ENCODE measurements around the gene GNAT2. TPM values are rescaled to one million over a fixed set of nuclear protein-coding genes. Genes with fewer than 3 reads are reported as not detected.

GNAT2 gene
- total and polyA plus RNA-seq, 2 experiments from 2014 or later, result not detected

- Histone ChIP-seq H3K27ac (peak within 1 kb of the TSS; percentile 88), H3K4me1 (ENCODE audit: low read depth) (peaks cover 5% of the 10 kb centered on the region), H3K9me3 (ENCODE audit: low read depth) (no peaks in the 10 kb centered on the region), H3K4me3 (peak within 1 kb of the TSS; percentile 49), H3K36me3 (peaks cover 5% of the 10 kb centered on the region), H3K27me3 (peaks cover 16% of the 10 kb centered on the region)
- peak; percentile 91 to 94 for DNase-seq (ENCODE audit: low read depth in 1 of 2, low spot score in 1 of 2)
- peak; percentile 23 for TF ChIP-seq CTCF (IDR thresholded peaks at IDR 0.05; ENCODE audit: low read depth, low read length)
Observed at GRCh38 chr1:109655615-109656519, 36.5 kb upstream of the GNAT2 start, which contains the start of gene GSTM4. GSTM4 (plus strand) TSS chr1:109656099; CDS start chr1:109656390, 291 bp downstream.

GRCh38 chr1:109654519-109654918, 35.1 kb upstream of the GNAT2 start:
- Histone ChIP-seq H3K27me3 (peaks cover 22% of the 10 kb centered on the region), H3K9me3 (ENCODE audit: low read depth) (no peaks in the 10 kb centered on the region), H3K36me3 (no peaks in the 10 kb centered on the region)

GRCh38 chr1:109653306-109653705, 33.9 kb upstream of the GNAT2 start:
- Histone ChIP-seq H3K9me3 (ENCODE audit: low read depth) (no peaks in the 10 kb centered on the region), H3K27ac (no peak overlapping the region), H3K36me3 (no peaks in the 10 kb centered on the region), H3K4me1 (ENCODE audit: low read depth) (peaks cover 5% of the 10 kb centered on the region), H3K27me3 (peaks cover 22% of the 10 kb centered on the region), H3K4me3 (no peak overlapping the region)
- no peak for DNase-seq (ENCODE audit: low read depth in 1 of 2, low spot score in 1 of 2)
- no peak for TF ChIP-seq CTCF (IDR thresholded peaks at IDR 0.05; ENCODE audit: low read depth, low read length)

More at GRCh38 chr1:109654519-109654918, 35.1 kb upstream of the GNAT2 start:
- TF ChIP-seq CTCF (IDR thresholded peaks at IDR 0.05; ENCODE audit: low read depth, low read length), result no peak
- no peak overlapping the region for H3K4me3 ChIP-seq
- H3K4me1 ChIP-seq (ENCODE audit: low read depth), result peaks cover 5% of the 10 kb centered on the region
- H3K27ac ChIP-seq, result no peak overlapping the region
- DNase-seq (ENCODE audit: low read depth in 1 of 2, low spot score in 1 of 2), result no peak

GRCh38 chr1:109652402-109652801, 33.0 kb upstream of the GNAT2 start:
- H3K27me3 ChIP-seq, result peaks cover 22% of the 10 kb centered on the region
- no peak for TF ChIP-seq CTCF (IDR thresholded peaks at IDR 0.05; ENCODE audit: low read depth, low read length)
- DNase-seq (ENCODE audit: low read depth in 1 of 2, low spot score in 1 of 2), result no peak
- peaks cover 5% of the 10 kb centered on the region for H3K4me1 ChIP-seq (ENCODE audit: low read depth)
- H3K4me3 ChIP-seq, result no peak overlapping the region
- no peak overlapping the region for H3K27ac ChIP-seq
- H3K9me3 ChIP-seq (ENCODE audit: low read depth), result no peaks in the 10 kb centered on the region
- H3K36me3 ChIP-seq, result no peaks in the 10 kb centered on the region

GRCh38 chr1:109650609-109651008, 31.2 kb upstream of the GNAT2 start:
- H3K27me3 ChIP-seq, result peaks cover 22% of the 10 kb centered on the region
- TF ChIP-seq CTCF (IDR thresholded peaks at IDR 0.05; ENCODE audit: low read depth, low read length), result no peak
- no peak for DNase-seq (ENCODE audit: low read depth in 1 of 2, low spot score in 1 of 2)

More at GRCh38 chr1:109650609-109651008, 31.2 kb upstream of the GNAT2 start:
- H3K27ac ChIP-seq, result no peak overlapping the region
- no peak overlapping the region for H3K4me3 ChIP-seq
- no peaks in the 10 kb centered on the region for H3K9me3 ChIP-seq (ENCODE audit: low read depth)
- H3K4me1 ChIP-seq (ENCODE audit: low read depth), result peaks cover 5% of the 10 kb centered on the region
- H3K36me3 ChIP-seq, result no peaks in the 10 kb centered on the region

Data from cardiac muscle cell (in vitro differentiated cells and primary cell).